ENCODE results near the gene CALR3.
"Not testable (repeated sequence)": the region's sequence is repeated elsewhere in the genome, so short reads cannot be mapped to it uniquely, and the experiment has no call there.

CALR3 gene, protein sequence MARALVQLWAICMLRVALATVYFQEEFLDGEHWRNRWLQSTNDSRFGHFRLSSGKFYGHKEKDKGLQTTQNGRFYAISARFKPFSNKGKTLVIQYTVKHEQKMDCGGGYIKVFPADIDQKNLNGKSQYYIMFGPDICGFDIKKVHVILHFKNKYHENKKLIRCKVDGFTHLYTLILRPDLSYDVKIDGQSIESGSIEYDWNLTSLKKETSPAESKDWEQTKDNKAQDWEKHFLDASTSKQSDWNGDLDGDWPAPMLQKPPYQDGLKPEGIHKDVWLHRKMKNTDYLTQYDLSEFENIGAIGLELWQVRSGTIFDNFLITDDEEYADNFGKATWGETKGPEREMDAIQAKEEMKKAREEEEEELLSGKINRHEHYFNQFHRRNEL

DNA sequence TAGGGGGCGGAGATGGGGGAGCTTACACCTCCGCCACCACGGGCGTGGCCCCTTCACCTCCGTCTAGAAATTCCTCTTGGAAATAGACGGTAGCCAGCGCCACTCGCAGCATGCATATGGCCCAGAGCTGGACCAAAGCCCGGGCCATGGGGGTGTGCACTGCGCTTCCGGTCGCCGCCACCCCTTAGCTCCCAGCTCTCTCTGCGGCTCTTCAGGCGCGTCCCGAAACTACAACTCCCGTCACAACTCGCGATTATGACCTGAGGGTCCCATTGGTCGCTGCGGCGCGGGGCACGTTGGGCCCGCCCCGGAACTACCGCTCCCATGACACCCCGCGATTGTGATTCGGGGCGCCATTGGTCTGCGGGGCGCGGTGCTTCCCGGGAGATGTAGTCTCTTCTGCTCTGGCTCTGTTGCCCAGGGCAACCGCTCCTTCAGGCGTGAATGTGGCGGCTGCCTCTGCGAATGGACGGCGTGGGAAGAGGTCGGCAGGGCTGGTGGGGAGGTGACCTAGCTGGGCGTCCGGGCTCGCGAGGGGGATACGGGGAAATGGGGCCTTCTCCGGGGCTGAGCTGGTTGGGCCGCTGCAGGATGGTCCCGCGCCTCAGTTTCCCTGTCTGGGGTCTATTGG, at the start of gene CALR3, which contains the start of gene C19orf44:
Gene CALR3, minus strand, starts transcription at position 186 of the 631 bp plus-strand sequence. Its CDS starts 38 bp downstream, at position 148.
Gene C19orf44, plus strand, starts transcription at position 413 of the 631 bp plus-strand sequence. CDS start 4,399 bp downstream, outside the sequence.
- peak; percentile 96 for DNase-seq (ENCODE audit: low spot score)

DNA sequence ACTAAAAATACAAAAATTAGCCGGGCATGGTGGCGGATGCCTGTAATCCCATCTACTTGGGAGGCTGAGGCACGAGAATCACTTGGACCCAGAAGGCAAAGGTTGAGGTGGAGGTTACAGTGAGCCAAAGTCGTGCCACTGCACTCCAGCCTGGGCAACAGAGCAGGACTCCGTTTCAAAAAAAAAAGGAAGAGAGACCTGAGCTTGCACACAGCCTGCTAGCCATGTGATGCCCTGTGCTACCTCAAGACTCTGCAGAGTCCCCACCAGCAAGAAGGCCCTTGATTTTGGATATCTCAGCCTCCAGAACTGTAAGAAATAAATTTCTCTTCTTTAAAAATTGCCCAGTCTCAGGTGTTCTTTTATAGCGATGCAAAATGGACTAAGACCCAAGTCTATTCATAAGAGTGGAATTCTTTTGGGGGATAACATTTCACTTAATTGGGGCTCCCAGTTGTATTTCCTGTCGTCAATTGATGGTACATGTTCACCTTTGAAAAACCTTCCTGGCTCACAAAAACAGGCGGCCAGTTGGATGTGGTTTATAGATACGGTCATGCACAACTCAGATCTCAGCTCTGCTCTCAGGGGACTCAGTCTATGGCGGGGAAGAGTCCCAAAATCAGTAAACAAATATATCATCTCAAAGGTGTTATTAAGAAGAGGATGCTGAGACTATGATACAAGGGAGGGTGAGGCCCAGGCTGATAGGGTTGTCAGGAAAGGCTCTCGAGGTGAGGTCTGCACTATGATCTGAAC, 48.7 kb upstream of the CALR3 start:
- DNase-seq (ENCODE audit: low spot score), result no peak

DNA sequence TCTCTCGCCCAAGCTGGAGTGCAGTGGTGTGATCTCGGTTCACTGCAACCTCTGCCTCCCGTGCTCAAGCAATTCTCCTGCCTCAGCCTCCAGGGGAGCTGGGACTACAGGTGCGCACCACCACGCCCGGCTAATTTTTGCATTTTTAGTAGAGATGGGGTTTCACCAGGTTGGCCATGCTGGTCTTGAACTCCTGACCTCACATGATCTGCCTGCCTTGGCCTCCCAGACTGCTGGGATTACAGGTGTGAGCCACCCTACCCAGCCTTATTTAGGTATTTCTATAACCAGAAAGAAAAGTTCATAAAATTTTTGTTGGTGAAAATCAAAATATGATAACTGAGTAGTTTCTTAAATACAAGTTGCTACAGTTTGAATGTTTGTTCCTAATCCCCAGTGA, 47.8 kb upstream of the CALR3 start:
- not testable (repeated sequence) for DNase-seq (ENCODE audit: low spot score)

DNA sequence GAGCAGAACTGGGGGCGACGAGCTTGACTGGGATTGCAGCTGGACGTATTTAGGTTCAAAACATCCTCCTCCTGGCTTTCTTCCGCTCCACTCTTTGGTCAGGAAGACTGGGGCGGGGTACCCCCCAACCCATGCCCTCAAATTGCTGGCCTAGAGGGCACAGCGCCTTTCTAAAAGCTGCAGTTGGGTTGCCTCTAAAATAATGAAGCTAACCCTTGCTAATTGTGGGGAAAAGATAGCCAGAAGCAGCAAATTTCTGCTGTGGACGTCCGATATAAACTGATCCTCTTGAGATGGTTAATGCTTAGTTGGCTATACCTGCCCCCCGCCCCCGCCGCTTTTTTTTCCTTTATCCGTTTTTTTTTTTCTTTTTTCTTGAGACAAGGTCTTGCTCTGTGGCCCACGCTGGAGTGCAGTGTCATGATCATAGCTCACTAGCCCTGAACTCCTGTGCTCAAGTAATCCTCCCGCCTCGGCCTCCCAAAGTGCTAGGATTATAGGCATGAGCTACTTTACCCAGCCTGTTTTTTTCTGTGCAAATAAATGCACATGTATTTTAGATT, 47.0 kb upstream of the CALR3 start:
- DNase-seq (ENCODE audit: low spot score), result no peak

DNA sequence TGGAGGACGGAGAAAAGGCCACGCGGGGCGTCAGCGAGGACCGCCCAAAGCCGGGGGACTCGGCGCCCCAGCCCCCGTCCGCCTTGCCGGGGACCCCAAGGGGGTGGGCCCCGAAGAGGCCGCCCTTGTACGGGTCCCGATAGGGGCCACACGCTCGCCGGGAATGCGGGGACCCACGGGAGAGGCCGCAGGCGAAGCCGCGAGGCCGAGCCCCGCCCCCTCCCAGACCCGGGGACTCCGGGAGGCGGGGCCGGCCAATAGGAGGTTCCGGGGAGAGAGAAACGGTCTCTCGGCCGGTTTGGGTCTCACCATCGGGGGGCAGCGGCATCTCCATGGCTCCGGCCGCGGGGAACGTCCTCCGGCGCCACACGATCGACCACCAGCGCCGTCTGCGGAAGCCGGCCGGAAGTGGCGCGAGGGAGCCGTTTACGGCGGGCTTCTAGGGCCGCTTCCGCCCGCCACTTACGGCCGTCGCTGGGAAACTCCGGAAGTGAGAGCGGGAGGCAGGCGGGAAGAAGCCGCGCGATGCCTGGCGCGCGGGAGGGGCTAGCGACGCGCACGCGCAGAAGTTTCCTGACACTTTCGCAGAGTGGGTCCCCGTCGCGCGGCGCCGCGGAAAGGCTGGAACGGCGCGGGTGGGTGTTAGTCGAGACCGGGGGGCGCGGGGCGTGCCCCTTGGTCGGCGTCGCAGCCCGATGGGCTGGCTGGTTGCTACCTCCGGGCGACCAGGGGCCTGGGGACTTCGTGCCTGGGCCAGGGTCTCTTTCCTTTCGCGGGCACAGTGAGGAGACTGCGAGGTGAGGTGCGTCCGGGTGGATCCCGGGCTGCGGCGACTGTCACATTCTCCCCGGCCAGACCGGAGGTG, 46.3 kb upstream of the CALR3 start, which contains the start of gene CHERP:
Gene CHERP, minus strand, starts transcription at position 393 of the 865 bp plus-strand sequence. Its CDS starts 59 bp downstream, at position 334.
- peak; percentile 99 for DNase-seq (ENCODE audit: low spot score)

DNA sequence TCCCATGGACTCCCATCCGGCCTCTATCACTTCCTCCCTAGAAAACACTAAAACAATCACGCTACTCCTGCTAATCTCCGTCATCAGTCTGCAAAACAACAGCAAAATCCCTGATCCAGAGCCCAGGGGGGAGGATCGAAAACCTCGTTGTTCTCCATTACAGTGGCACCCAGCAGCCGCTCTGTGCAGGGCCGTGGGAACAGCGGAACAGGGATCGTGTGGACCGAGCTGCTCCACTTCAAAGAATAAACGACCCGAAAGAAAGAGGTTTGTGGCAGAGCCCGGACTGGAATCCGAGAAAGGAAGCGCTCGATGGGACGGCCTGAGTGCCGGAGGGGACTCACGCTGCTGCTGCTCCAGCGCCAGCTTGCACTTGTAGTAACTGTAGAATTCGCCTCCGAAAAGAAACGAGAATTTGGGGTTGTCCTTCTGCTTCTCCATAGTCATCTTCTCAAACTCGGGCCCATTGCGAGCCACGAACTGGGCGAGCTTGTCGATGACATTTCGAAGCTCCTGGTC, 45.6 kb upstream of the CALR3 start:
- DNase-seq (ENCODE audit: low spot score), result peak; percentile 48

DNA sequence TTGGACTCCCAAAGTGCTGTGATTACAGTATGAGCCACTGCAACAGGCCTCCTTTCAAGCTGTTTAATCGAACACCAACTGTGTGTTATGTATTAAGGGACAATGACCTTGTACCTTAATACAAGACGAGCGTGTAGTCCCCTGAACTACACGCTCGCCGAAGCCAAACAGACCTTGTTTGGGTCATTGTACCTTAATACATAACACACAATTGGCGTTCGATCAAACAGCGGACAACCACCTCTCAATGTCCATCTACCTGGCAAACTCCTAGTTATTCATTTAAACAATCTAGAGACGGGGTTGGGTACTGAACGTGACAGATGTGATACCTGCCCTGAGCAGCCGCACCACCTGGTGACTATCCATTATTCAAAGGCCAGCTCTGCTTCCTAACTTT, 45.0 kb upstream of the CALR3 start:
- DNase-seq (ENCODE audit: low spot score), result no peak

DNA sequence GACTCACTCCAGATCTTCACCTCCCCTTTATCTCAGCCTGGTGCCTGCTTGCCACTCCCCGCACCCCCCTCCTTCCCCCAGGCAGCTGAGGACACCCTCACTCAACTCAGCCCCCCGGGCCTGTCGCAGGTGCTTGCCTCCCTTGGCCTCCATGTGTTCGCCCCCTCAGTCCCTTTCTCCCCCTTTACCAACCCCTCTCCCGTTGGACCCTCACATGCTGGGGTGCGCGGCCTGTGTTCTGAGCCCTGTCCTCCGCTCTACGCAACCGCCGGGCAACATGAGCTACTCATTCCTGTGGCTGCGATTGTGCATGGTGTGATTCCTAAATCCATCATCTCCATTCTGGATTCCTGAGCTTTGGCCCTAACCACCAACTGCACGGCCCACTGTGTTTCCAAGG, 41.1 kb upstream of the CALR3 start:
- DNase-seq (ENCODE audit: low spot score), result no peak

DNA sequence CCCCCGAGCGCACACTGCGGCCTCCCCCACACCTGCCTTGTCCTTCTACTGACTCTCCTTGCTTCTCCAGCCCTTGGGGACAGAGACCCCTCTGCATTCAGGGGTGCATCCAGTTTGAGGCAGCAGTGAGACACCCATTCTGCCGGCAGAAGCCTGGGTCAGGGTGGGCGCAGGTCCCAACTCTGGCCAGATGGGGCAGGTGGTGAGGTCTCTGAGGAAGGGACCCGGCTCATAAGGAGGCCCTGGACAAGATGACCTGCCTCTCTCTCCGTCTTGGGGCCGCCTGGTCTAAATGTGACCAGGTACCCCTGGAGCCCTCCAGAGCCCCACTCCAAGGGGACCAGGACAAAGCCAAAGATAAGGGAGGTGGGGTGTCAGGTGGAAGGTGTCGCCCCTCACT, 40.2 kb upstream of the CALR3 start:
- peak; percentile 8 for DNase-seq (ENCODE audit: low spot score)

DNA sequence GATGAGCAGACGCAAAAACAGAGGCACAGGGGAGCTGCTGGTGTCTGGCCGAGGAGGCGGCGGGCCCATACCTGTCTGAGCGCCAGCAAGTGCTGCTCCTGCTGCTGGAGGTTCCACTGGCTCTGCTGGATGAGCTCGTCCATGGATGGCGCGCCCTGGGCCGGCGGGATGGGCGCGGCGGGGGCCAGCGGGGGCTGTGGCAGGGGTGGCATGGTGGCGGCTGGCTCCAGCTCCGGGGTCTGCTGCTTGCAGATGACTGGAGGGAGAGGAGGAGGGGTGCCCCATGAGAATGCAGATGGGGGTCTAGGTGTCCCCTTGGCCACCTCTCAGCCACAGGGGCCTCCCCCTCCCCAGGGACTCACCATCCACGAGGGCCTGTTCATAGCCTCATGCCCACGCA, 39.4 kb upstream of the CALR3 start:
- no peak for DNase-seq (ENCODE audit: low spot score)

DNA sequence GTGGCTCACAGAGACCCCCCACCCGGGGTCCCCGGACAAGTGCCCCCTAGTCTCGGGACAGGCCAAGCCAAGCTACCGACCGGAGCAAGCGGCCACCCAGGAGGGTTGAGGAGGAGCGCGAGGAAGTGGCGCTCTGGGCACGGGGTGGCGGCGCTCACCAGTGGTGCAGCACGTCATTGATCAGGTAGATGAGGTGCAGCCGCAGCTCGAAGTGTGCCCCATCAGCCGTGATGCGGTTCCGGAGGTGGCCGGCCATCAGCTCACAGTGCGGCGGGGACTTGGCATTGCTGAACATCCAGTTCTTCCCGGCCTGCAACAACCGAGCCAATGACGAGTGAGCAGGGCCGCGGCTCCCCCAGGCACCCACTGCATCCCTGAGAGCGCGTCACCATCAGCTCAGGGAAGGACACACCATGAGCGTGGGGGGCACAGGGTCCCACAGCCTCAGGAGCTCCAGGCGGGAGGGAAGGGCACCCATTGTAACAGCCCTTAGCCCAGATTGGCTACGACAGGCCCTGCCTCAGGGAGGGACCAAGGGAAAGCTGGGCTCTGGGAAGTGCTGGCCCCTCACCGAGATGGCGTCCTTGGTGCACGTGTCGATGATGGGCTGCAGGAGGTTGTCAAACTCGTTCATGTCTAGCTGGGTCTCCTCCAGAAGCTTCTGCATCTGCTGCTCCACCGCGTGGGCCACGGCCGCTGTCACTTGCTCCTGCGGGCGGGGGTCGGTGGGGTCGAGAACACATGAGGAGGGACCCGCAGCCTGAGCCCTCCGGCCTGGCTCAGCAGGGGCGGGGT, 36.7 kb upstream of the CALR3 start:
- no peak for DNase-seq (ENCODE audit: low spot score)

DNA sequence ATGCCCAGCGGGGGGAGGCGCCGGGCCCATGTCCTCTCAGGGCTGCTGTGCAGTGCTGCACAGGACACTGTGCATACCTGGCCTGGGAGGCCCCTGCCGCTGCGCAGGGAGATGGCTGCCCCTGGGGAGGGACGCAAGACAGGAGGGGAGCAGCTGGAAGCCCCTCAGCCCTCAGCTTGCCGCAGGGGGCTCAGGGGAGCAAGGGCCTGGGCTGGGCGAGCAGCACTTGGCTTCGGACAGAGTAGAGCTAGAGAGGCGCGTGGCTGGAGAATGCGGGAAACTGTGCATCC, 35.4 kb upstream of the CALR3 start:
- no peak for DNase-seq (ENCODE audit: low spot score)

DNA sequence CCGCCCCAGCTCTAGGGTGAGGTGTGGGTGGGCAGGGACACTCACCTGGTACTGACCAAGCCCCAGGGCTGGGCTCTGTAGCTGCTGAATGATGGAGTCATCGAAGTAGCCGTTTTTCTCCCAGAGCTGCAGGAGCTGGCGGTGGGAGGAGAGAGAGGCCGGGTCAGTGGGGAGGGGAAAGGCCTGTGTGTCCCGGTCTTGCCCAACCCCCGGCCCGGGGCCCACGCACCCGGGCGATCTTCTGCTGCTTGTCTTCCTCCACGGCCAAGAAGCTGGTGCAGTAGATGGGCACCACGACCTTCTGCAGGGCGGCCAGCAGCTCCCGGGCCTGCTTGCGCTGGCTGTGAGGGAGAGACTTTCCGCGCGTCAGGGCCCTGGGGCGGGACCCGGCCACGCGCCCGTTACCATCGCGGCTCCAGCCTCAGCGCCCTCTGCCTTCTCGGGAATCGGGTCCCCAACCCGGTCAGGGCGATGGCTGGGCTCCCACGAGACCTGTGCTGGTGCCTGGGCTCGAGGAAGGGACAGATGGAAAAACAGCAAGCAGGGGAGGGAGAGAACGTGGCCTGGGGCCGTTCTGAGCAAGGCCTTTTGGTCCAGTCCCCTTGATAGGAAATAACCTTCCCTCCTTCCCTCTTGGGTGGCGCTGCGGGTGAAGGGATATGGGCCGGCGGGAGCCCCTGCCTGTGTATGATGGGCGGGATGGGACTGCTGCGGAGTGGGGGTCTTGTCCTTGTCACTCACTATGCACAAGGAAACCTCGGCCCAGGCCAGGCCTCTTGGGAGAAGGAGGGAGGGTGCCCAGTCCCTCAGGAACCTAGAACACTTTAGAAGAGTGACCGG, 34.8 kb upstream of the CALR3 start:
- no peak for DNase-seq (ENCODE audit: low spot score)

DNA sequence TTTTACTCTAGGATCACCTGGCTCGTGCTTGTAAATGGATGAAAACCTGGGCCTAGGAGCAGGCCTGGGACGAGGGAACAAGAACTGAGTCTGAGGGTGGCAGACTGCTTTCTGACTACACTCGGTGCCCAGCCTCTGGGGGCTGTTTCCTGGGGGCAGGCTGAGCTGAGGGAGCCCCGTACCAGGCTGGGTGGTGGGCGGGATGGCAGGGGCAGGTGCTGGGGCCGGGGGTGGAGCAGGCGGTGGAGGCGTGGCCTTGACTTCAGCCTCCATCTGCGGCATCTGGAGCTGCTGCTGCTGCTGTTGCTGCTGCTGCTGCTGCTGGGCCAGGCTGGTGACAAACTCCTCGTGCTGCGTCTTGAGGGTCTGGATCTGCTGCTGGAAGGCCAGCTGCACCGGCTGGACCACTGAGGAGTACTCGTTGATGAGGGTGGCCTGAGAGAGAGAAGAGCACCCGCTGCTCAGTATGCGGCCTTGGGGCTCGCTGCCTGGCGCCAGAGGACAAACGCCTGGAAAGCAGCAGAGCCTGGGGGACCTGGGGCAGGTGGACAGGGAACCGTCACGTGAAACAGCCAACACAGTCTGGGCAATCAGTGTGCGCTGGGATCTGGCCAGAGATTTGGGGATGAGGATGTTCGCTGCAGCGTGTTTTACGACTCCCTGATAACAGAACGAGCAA, 33.6 kb upstream of the CALR3 start:
- DNase-seq (ENCODE audit: low spot score), result no peak

DNA sequence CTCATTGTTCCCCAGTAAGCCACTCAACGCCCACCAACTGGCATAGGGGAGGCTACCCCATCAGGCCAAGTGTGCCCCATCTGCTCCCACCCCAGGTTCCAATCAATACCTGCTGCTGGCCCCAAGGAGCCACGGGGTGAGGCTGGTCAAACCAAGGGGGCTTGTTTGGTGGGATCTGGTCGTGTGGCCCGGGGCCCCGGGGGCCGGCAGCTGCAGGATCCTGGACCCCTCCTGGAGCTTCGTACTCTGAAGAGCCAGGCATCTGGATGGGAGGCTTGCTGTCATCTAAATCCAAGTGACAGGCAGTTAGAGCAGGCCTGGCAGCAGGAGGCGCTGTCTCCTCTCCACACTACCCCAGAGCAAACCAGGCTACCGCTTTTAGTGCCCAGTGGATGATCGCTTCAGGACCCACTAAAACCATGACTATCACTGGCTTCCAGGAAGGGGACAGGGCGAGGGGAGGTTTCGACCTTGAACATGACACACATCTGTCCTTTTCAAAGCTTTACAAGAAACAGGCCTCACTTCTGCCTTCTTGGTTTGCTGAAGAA, 32.1 kb upstream of the CALR3 start:
- DNase-seq (ENCODE audit: low spot score), result no peak

DNA sequence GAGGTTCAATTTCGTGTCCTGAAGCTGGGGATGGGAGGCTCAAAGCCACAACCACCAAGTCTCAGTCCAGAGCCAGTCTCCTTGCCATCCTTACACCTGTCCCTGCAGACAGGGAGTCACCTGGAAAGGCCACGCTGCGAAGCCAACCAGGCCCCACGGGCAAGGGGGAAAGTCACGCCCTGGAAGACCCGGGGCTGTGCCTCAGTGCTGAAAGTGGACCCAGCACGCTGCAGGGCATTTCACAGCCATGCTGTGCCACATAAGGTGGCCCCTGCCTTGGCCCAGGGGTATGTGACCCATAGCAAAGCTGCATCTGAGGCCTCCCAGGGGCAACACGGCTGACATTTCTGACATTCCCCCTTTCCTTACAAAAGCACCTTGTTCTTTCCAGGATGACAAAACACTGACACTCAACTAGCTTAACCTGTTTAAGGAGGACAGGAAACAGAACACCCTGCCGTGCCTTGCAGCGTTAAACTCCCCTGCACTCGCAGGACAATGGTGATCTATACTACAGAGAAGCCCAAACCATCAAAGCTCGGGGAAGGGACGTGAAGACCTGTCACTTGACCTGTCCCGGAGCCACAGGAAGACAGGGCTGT, 31.5 kb upstream of the CALR3 start:
- no peak for DNase-seq (ENCODE audit: low spot score)

DNA sequence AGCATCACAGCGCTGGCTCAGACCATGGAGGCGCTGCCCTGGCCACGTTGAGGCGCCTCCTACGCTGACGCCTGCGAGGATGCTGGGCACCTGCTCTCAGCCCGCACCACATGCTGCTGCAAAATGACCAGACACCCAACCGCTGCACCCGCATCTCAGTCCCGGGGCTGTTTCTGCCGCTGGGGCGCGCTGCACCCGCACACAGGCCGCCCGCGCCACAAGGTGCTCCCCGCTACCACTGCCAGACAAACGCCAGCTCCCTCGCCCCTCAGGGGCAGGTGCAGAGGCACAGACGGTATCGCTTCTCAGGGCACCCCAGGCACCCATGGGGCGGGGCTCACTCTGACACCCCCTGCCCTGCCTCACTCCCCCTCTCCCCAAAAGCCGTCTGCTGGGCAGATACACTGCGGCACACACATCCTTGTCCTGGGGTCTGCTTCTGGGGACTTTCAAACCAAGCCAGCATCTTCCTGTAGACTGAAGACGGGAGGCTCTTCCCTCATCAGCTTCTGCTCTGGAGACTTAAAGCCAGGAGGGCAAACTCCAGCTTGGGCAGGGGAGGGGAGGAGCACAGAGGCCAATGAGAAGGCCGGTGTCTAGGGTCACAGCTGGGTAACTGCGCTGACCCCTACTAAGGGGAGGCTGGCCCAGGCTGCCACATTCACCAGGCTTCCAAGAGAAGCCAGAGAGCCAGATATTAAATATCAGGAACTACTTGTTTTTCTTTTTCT, 29.9 kb upstream of the CALR3 start:
- DNase-seq (ENCODE audit: low spot score), result no peak
